ENCODE data around the gene UCKL1.
"Not testable (repeated sequence)": the region's sequence is repeated elsewhere in the genome, so short reads cannot be mapped to it uniquely, and the experiment has no call there.

UCKL1 gene

DNA sequence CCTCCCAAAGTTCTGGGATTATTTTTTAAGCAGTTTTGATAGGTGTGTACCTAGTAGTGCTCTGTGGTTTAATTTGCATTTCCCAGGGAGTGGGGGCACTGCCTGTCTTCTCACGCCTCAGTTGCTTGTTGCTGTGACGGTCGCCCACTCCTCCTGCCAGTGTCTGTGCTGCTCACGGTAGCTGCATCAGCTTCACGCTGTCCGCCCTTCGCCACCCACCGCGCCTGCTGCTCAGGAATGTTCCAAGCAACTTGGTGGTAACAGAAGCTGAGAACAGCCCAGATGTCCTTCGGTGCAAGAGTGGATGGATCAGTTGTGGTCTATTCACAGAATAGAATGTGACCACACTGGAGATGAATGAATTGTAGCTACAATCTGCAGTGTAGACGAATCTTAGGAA, 38.4 kb downstream of the UCKL1 start:
- DNase-seq: no peak

DNA sequence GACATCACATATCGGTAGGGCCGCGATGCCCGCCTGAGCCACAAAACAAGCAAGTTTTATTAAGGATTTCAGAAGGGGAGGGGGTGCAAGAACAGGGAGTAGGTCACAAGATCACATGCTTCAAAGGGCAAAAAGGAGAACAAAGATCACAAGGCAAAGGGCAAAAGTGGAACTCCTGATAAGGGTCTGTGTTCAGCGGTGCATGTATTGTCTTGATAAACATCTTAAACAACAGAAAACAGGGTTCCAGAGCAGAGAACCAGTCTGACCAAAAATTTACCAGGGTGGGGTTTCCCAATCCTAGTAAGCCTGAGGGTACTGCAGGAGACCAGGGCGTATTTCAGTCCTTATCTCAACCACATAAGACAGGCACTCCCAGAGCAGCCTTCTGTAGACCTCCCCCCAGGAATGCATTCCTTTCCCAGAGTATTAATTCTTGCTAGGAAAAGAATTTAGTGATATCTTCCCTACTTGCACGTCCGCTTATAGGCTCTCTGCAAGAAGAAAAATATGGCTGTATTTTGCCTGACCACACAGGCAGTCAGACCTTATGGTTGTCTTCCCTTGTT, 39.8 kb downstream of the UCKL1 start:
- DNase-seq: not testable (repeated sequence)

DNA sequence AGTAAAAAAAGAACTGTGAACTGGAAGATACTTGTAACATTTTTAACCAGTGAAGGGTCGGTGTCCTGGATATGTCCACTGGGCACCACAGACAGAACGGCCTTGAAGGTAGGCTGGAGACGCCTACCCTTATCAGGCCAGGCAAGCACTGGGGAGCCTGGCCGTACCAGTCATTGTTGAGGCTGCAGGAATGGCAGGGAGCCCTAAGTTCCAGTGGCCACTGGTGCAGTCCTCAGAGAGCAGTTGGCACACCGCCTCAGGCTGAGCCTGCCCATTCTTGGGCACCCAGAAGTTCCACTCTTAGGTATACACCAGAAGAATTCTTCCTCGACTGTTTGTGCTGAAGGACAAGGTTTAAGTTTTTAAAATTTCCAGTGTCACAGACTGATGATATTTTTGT, 40.7 kb downstream of the UCKL1 start:
- DNase-seq: no peak

DNA sequence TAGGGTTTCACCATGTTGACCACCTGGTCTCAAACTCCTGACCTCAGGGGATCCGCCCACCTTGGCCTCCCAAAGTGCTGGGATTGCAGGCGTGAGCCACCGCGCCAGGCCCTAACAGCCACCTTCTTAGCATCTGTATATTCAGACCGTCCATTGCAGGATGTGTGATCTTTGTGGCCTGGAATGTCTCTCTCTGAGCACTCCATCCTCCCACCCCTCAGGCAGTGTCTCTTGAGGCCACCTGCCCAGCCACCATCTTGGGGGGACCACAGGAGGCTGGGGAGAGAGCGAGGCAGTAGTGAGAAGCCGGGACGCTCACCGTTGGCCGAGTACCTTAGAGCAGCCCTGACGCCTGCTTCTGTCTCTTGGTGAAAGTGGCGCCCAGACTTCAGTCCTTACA, 42.4 kb downstream of the UCKL1 start:
- no peak for DNase-seq

DNA sequence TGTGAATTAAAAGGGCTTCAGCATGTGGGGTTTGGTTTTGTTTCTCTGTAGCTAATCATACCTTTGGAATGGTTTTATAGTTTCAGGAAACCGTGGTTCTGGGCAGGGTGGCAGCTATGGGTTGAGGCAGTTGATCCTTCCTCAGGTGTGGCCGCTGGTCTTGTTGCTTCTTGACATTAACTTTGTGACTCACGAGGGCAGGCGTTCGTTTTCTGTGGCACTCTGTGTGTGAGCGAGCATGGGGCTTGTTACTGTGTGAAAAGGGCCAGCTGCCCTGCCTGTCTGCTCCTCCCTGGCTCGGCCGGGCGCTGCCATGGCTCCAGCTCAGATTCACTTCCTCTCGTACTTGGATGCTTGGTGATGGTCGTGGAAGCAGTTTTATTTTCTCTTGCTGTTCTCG, 45.0 kb downstream of the UCKL1 start:
- DNase-seq: no peak

DNA sequence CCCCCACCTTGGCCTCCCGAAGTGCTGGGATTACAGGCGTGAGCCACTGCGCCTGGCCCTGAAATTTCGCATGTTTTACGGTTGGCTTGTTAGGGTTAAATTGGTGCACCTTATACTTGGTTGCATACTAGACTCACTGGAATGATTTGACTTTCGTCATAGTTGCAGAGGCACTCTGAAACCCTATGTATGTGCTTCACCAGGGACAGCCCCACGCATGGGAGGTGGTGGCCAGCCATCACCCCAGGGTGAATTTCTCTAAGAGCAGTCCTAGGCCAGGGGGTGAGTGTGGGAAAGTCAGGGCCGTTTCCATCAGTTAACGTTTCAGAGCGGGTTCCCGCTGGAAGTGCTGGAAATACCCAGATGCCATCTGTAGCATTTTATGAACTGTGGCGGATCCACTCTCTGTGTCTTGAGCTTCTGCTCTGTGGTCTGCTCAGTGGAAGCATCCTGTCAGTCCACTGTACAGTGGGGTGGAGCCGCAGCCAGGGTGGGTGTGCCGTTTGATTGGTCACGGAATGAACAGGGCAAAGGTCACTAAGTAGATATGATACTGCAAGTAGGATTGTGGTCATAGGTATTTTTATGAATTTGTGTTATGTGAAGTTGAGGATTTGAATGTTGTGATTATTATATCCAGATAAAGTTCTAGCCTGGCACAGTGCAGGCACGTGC, 48.1 kb downstream of the UCKL1 start:
- no peak for DNase-seq

DNA sequence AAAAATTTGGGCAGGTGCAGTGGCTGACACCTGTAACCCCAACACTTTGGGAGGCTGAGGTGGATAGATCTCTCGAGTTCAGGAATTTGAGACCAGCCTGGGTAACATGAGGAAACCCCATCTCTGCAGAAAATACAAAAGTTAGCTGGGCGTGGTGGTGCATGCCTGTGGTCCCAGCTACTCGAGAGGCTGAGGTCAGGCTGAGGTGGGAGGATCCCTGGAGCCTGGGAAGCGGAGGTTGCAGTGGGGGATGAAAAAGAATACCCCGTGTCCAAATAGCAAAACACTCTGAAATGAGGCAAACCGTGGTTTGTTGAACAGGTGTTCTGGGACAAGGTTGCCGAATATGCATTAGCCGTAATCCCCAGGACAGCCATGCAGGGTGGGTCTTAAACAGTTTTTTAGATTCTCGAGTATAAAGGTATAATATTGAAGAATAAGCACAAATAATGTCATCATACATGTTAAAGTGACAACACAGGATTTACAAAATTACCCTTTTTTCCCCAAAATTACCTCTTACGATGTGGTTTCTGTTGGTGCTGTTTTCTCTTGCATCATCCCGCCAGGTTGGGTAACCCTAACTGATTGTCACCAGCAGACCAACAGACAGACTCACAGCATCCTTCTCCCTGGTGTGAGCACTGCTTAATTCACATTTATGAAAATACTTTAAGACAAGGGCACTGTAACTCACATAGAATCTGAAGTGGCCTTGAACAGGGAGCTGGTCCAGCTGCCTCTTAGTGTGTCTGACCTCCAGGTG, 52.2 kb downstream of the UCKL1 start:
- DNase-seq: no peak

DNA sequence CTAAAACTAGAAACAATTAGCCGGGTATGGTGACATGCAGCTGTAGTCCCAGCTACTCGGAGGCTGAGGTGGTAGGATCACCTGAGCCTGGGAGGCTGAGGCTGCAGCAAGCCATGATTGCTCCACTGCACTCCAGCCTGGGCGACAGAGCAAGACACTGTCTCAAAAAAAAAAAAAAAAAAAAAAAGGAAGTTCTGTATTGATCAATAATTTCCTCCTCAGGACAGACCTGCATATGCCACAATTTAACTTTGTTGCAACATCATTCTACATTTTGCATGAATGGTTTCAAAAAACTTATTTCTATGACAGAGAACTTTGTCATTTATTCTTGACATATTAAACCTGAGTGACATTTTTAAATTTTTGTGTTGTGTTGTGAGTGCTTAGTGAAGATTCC, 55.8 kb downstream of the UCKL1 start:
- no peak for DNase-seq

DNA sequence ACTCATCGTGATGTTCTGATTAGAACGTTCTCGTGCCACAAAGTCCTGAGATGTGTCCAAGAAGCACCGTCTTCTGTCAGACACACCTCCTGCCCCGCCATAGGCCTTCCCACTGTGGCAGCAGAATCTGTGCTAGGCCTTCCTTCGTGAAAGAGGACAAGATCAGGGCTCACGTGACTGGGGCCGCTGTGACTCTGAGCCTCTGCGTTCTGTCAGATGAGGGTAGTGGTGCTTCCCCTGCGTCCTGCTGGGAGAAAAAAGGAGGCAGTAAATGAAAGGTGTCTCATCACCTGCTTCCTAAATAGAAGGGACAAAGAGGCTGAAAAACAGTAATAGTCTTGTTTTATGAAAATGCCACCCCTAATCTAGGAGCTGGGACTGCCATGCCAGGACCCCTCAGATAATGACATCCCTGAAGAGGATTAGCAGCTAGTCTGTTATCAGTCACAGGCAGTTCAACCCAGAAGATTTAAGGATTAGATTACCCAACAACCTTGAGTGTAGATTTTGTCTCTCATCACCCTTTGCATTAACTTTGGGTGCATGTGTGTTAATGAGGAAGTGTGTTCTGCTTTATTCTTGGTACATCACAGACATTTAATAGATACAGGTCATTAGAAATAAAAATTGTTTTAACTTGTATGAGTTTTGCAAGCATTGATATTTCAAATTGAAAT, 57.2 kb downstream of the UCKL1 start:
- no peak for DNase-seq

DNA sequence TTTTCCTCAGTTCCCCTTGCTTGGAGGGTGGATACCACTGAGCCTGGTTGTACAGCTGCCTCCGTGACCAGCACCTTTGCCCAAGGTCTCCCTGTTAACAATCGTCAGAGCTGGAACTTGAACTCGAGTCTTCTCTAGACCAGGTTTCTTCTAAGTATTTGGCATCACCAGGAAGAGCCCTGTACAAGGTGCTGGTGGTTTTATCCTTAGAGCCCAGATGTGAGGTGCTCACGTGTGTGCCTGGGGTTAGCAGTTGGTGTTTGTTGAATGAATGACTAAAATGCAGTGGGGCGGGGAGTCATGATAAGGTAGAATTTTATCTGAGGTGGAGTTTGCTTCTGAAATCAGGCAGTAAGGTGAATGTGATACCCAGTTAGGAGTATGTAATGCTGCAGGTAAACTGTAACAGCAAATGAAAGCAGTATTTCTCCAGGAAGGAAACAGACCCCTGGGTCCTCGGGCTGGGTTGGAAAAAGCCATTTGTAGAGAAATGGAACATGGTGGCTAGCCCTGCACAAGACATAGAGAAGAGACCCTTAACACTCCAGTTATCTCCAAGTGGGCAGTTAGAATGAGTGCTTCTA, 58.1 kb downstream of the UCKL1 start:
- no peak for DNase-seq

DNA sequence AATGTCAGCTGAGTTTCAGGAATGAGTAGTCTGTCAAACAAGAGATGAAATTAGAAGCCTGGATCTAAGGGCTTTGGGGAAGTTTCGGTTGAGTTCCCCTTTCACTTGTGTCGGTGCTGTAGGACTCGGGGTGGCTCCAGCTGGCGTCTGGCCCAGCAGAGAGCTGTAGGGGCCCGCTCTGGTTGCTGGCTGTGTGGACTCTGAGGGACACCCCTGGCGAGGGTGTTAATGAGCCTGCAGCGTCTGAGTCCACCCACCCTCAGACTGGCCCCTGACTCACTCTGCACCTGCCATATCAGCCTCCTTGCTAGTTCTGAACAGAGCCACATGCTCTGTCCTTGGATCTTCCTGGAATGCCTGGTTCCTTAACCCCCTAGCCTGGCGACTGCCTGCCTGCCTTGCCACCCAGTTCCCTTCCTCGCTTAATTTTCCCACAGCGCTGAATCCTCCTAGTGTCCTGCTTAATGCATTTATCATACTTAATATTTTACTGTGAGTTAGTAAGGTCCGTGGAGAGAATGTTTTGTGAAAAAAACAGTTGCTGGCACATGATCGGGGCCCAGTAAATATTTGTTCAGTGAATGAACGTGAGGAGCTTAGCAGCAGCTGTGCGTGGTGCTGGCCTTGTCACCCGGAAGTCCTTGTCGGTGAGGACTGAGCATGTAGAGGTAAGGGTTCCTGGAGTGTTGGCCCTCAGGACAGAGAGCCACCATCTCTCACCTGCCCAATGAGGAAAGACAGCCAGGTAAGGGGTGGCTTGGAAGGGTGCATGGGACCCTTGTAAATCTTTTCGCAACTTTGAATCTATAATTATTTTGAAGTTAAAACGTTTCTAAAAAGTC, 59.7 kb downstream of the UCKL1 start:
- DNase-seq: peak; percentile 78

DNA sequence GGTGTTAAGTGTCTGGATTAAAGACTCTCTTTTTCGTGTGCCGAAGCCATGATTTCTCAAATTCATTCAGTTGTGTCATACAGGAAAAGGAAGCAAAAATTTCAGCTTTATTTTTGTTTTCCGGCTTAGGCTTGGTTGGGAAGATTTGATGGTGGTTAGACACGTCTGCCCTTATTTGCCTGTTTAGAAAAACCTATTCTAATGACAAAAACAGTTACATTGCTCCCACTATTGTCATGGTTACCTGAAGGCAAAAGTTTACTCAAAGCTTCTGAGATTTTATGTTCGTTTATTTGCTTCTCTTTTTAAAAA, 60.3 kb downstream of the UCKL1 start:
- peak; percentile 61 for DNase-seq

DNA sequence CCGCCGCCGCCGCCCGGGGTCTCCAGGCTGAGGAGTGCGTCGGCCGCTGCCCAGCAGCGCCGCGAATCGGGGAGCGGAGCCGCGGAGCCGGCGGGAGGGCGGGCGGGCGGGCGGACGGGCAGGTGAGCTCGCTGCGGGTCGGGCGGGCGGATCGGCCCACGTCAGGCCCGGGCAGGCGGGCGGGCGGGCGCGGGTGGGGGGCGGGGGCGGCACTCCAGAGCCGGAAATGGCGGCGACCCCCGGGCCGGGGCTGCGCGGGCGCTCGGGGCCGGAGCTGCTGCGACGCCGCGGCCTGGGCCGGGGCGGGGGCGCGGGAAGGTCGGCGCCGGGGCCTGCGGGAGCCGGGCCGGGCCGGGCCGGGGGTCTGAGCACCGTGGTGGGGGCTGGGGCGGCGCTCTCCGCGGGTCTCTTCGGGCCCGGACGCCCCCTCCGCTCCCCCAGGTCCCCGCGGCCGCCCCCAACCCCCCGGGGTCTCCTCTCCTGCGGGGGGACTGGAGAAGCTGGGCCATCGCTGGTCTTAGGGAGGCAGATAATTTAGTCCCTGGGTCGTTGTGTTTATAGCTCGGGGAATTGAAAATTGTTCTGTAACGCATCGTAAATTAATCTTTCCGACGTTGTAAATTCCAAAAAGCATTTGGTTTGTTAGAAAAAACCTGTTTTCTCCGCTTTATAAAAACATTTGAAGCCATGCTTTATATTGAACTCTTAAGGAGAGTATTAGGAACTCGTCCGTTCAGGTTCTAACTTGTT, 60.8 kb downstream of the UCKL1 start:
- DNase-seq: peak; percentile 41

DNA sequence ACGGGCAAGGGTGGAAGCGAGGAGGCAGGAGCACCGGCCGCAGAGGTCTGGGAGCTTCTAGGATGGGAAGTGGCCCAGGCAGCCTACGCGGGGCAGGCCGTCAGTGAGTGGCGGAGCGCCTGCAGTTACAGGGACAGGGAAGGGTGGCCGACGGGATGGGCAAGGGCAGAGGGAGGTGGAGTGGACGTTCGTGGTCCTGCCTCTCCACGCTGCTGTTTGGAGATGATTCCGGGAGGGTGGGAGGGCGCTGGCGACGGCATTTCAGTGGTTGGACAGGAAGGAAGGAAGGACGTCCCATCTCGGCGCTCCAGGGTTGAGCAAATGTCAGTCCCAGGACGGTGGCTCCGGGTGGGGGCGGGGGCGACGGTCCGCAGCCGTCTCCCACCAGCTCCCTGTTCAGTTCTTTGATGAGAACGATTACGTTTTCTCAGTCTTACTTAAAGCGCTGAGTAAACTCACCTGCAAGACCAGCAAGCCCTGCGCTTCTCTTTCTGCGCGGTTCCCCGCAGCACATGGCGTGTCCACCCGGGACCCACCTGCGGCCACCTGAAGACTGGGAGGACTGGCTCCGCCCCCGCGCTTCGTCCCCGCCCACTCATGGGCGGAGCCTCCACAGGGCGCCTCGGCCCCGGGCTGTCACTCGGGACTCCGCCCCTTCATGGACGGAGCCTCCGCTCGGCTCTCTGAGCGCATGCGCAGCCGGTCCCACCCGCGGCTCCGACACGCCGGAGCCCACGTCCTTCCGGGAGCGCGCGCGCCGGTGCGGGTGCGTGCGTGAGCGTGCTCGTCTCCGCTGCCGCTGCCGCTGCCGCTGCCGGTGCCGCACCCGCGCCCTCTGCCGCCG, 61.6 kb downstream of the UCKL1 start, which contains the start of gene DNAJC5:
TSS of gene DNAJC5 (plus strand) at position 769 of the 844 bp plus-strand sequence. CDS start 33,220 bp downstream, outside the sequence.
- DNase-seq: peak; percentile 90

DNA sequence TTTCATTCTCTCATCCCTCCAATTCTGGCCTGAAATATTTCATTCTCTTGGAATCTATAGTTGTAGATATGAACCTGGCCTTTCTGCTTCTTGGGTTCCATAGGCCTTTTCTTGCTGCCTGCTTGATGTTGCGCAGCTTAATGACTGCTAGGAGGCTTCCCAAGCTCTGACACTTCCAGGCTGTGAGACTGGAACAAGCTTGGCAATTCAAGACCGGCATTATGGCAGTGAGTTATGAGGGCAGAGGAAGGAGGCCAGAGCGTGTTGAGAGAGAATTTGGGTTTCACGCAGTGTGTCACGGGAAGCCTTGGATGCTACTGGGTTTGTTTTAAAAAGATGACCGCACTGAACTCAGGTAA, 62.2 kb downstream of the UCKL1 start:
- DNase-seq: no peak

DNA sequence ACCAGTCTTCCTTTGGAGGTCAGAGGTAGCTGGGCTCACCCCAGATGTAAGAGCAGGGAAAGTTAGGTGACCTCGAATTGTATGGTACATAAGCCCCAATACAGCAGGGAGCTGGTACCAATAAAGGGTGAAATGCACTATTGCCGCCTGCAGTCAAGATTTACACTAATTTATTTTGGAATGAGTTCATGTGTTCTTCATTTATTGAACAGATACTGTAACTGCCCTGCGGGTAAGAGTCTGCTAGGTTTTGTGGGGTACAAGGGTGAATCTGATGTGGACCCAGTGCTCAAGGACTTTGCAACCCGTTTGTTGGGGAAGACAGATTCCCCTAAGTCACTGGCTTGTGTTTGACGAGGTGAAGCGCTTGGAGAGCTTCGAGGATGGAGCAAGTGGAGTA, 63.8 kb downstream of the UCKL1 start:
- no peak for DNase-seq

DNA sequence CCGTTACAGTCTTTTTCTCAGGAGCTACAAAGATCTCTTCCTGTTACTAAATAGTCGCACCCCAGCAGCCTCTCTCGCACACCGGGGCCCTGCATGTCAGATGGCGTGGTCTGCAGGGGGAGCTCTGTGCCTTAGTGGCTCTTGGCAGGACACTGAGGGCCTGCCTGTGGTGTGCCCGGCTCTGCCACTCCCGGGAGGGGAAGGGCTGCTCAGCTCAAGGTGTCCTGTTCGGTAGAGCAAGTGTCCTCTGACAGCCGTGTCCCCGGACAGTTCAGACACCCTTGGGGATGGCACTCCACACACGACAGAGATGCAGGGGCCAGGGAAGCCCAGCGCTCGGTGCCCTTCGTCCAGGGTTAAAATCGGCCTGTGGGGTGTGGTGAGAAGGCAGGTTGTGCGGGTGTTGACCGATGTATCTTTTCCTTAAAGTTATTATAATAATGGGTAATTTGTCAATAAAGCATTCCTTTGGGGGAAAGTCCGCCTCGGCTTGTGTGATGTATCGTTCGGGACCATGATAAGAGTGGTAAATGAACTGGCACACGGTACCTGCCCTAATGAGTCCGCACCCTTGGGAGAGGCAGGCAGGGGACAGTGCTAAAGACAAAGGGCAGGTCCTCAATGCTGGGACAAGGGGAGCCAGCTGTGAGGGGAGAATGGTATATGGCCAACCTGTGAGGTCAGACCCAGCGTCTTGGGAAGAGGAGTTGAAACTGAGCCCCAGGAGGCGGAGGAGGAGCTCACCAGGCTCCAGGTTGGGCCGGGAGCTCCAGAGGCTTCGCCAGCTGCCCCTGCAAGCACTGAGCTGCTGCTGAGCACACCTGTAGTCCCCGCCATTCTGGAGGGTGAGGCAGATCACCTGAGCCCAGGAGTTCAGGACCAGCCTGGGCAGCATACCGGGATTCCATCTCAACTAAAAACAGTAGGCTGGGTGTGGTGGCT, 64.9 kb downstream of the UCKL1 start:
- peak; percentile 55 for DNase-seq

DNA sequence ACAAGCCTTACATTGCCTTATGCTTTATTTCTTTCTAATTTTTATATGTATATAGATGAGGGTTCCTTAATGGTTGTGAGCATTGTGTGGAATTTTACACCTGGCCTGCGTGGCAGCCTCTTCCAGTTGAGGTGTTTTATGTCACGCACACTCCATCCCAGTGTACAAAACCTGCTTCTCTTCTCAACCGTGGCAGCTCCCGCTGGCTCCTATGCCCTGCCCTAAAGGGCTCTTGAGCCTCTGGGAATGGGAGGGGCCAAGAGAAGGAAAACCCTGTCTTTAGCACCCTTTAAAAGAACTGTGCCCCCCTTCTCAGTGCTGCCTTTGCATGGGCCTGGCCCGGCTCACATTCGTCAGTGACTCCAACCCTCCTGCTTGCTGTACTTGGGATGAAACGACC, 65.6 kb downstream of the UCKL1 start:
- peak; percentile 63 for DNase-seq

DNA sequence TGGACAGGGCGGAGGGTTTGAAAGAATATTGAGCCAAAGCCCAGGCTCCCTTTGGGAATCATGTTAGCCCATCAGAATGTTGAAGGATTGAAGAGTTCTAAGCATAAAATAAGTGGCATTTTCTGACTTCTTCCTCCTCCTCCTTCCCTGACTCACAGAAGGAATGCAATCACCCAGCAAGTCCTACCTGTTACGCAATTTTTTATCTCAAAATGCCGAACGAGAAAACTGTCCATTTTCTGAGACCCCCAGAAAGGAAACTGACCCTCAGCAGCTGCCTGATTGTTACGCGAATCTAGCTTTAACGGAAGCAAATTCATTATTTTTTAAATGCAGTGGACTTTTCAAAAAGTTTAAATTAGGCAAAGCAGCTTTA, 66.0 kb downstream of the UCKL1 start:
- DNase-seq: no peak

Data from DMS79 treated with DMSO at 0.1 percent for 48 hours (cell line).